SK-N-MC (cell line): ENCODE data around the gene RRBP1.

Source experiments
- EZH2 ChIP-seq: fragments of 200-600 bp; sonication (generic); IDR thresholded peaks from one replicate; pipeline ENCODE4 v1.6.1; 2017; ENCODE audit warnings: antibody characterized with exemption
- FOXP2 ChIP-seq: optimal IDR thresholded peaks from 2 replicates; pipeline ENCODE3; 2011; ENCODE audit warnings: mild to moderate bottlenecking, moderate library complexity; ENCODE audit not compliant: insufficient read depth; ENCODE audit errors: extremely low read length, control extremely low read depth
- POLR2AphosphoS5 ChIP-seq: IDR thresholded peaks from 2 replicates; pipeline ENCODE4 v1.6.1; 2012; ENCODE audit warnings: mild to moderate bottlenecking, low read depth, low read length, borderline replicate concordance

DNA sequence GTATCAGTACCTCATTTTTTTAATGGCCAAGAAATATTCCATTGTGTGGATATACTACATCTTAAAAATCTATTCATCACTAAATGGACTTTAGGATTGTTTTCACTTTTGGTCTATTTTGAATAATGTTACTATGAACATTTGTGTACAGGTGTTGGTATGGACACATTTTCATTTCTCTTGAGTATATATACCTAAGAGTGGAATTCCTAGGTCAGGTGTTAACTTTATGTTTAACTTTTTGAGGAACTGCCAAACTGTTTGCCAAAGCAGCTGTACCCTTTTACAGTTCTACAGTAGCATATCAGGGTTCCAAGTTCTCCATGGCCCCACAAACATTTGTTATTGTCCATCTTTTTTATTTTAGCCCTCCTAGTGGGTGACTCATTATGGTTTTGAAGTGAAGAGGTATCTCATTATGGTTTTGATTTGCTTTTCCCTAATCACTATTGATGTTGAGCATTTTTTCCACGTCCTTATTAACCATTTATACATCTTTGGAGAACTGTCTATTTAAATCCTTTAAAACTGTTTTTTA is 84.0 kb downstream of the RRBP1 start:
- TF ChIP-seq EZH2 (no peak), POLR2AphosphoS5 (no peak), FOXP2 (no peak)
